OCI-LY1 (cell line): Measurements from ENCODE around the gene AXIN1.

Source experiments
- H2AFZ ChIP-seq: fragments of 200-600 bp; sonication (generic), shearing (Covaris generic); 2 replicates; pipeline ENCODE4 v1.6.0; 2014; ENCODE audit warnings: antibody characterized with exemption, mild to moderate bottlenecking, low read length
- H3F3A ChIP-seq: fragments of 200-600 bp; sonication (generic), shearing (Covaris generic); 2 replicates; pipeline ENCODE4 v1.6.0; 2014; ENCODE audit warnings: mild to moderate bottlenecking, antibody characterized with exemption, low read length, moderate library complexity; ENCODE audit not compliant: insufficient read depth
- H3K27ac ChIP-seq: fragments of 200-600 bp; sonication (generic); 2 replicates; pipeline ENCODE4 v1.5.1; 2014; ENCODE audit warnings: low read length, mixed run types, mild to moderate bottlenecking, low read depth; ENCODE audit not compliant: poor library complexity, severe bottlenecking
- H3K27me3 ChIP-seq: fragments of 200-600 bp; sonication (generic); 2 replicates; pipeline ENCODE4 v1.6.0; 2014; ENCODE audit warnings: antibody characterized with exemption, mild to moderate bottlenecking, low read length, moderate library complexity; ENCODE audit not compliant: insufficient read depth
- H3K36me3 ChIP-seq: fragments of 200-600 bp; sonication (generic); 2 replicates; pipeline ENCODE4 v1.6.1; 2014; ENCODE audit warnings: mild to moderate bottlenecking, antibody characterized with exemption, low read length, moderate library complexity, mixed read lengths; ENCODE audit not compliant: insufficient read depth
- H3K4me1 ChIP-seq: fragments of 200-600 bp; sonication (generic); 2 replicates; pipeline ENCODE4 v1.5.1; 2014; ENCODE audit warnings: mild to moderate bottlenecking, low read length, moderate library complexity; ENCODE audit not compliant: insufficient read depth, severe bottlenecking
- H3K4me2 ChIP-seq: fragments of 200-600 bp; sonication (generic), shearing (Covaris generic); 2 replicates; pipeline ENCODE4 v1.6.1; 2014; ENCODE audit warnings: low read length
- H3K4me3 ChIP-seq: fragments of 200-600 bp; sonication (generic); 2 replicates; pipeline ENCODE4 v1.5.1; 2014; ENCODE audit warnings: low read length, low read depth, mild to moderate bottlenecking, mixed read lengths; ENCODE audit not compliant: poor library complexity, severe bottlenecking
- H3K79me2 ChIP-seq: fragments of 200-600 bp; shearing (Covaris generic); 2 replicates; pipeline ENCODE4 v1.6.1; 2016; ENCODE audit warnings: mixed run types, low read length, mixed read lengths; ENCODE audit not compliant: insufficient read depth
- H3K9ac ChIP-seq: fragments of 200-600 bp; sonication (generic), shearing (Covaris generic); 2 replicates; pipeline ENCODE4 v1.6.1; 2014; ENCODE audit warnings: mild to moderate bottlenecking, low read length, mixed read lengths
- H3K9me2 ChIP-seq: fragments of 200-600 bp; sonication (generic), shearing (Covaris generic); 2 replicates; pipeline ENCODE4 v1.6.1; 2014; ENCODE audit warnings: low read depth, mild to moderate bottlenecking, low read length, mixed read lengths
- H3K9me3 ChIP-seq: fragments of 200-600 bp; shearing (Covaris generic); 2 replicates; pipeline ENCODE4 v1.6.1; 2014; ENCODE audit warnings: low read length, mixed read lengths
- H4K20me1 ChIP-seq: fragments of 200-600 bp; sonication (generic), shearing (Covaris generic); 2 replicates; pipeline ENCODE4 v1.6.0; 2016; ENCODE audit warnings: mild to moderate bottlenecking, low read length; ENCODE audit not compliant: insufficient read depth
- CTCF ChIP-seq: fragments of 200-600 bp; sonication (generic), shearing (Covaris generic); IDR thresholded peaks from 2 replicates; pipeline ENCODE4 v1.5.1; 2017; ENCODE audit warnings: mild to moderate bottlenecking, antibody characterized with exemption, low read length, moderate library complexity, mixed read lengths
- EZH2 ChIP-seq: fragments of 200-600 bp; sonication (generic), shearing (Covaris generic); IDR thresholded peaks from 2 replicates; pipeline ENCODE4 v1.8.0; 2017; ENCODE audit warnings: borderline replicate concordance, mixed run types, mild to moderate bottlenecking, antibody characterized with exemption, low read length, moderate library complexity, mixed read lengths

AXIN1 gene

GRCh38 chr16:314795-315299 is 37.7 kb downstream of the AXIN1 start:
- Histone ChIP-seq H3K4me2 (no peak overlapping the region), H3K9me2 (no peaks in the 10 kb centered on the region), H3K79me2 (no peaks in the 10 kb centered on the region), H3K27me3 (no peaks in the 10 kb centered on the region), H3F3A (no peaks in the 10 kb centered on the region), H3K9me3 (no peaks in the 10 kb centered on the region), H4K20me1 (no peaks in the 10 kb centered on the region), H2AFZ (no peak overlapping the region), H3K27ac (no peak overlapping the region), H3K9ac (no peak overlapping the region), H3K4me3 (no peak overlapping the region), H3K36me3 (peaks cover 34% of the 10 kb centered on the region; the same call in 1 of the 2 replicates), H3K4me1 (peaks cover 1% of the 10 kb centered on the region)
- TF ChIP-seq EZH2 (no peak), CTCF (no peak)

- no peak overlapping the region for H2AFZ ChIP-seq
- H3K9me2 ChIP-seq: no peaks in the 10 kb centered on the region
- no peaks in the 10 kb centered on the region for H3K9me3 ChIP-seq
- H3K79me2 ChIP-seq: no peaks in the 10 kb centered on the region
- H3K36me3 ChIP-seq: peaks cover 34% of the 10 kb centered on the region; the same call in 1 of the 2 replicates
- H3K4me3 ChIP-seq: no peak overlapping the region
- no peaks in the 10 kb centered on the region for H3K27me3 ChIP-seq
- no peaks in the 10 kb centered on the region for H3F3A ChIP-seq
- no peak overlapping the region for H3K4me2 ChIP-seq
- peaks cover 6% of the 10 kb centered on the region for H3K4me1 ChIP-seq
- H4K20me1 ChIP-seq: no peaks in the 10 kb centered on the region
- H3K27ac ChIP-seq: no peak overlapping the region
- TF ChIP-seq CTCF (no peak), EZH2 (no peak)
- H3K9ac ChIP-seq: no peak overlapping the region
Observed at GRCh38 chr16:314351-314750, 38.2 kb downstream of the AXIN1 start.

- no peak for TF ChIP-seq EZH2
- TF ChIP-seq CTCF: no peak
- H3K79me2 ChIP-seq: no peaks in the 10 kb centered on the region
- H3F3A ChIP-seq: no peaks in the 10 kb centered on the region
- no peak overlapping the region for H2AFZ ChIP-seq
- H3K4me1 ChIP-seq: peaks cover 21% of the 10 kb centered on the region
- no peak overlapping the region for H3K4me2 ChIP-seq
- H3K36me3 ChIP-seq: peaks cover 32% of the 10 kb centered on the region; the same call in 1 of the 2 replicates
- no peaks in the 10 kb centered on the region for H3K9me2 ChIP-seq
- H3K4me3 ChIP-seq: no peak overlapping the region
- no peaks in the 10 kb centered on the region for H3K9me3 ChIP-seq
- H3K27me3 ChIP-seq: no peaks in the 10 kb centered on the region
- no peak overlapping the region for H3K27ac ChIP-seq
- no peaks in the 10 kb centered on the region for H4K20me1 ChIP-seq
- H3K9ac ChIP-seq: no peak overlapping the region
Observed at GRCh38 chr16:311725-312124, 40.8 kb downstream of the AXIN1 start.
